Measurements from ENCODE around the gene NTM. TPM values are rescaled to one million over a fixed set of nuclear protein-coding genes. Genes with fewer than 3 reads are reported as not detected.

Gene NTM
- total RNA-seq, 4 donors from 2014 or later, result 1.4 to 2.8 (median 1.7) TPM

- H3K9me3 ChIP-seq, result no peaks in the 10 kb centered on the region
- H3K4me1 ChIP-seq, result peaks cover 0 to 5% (median 0%) of the 10 kb centered on the region in 4 donors
- H3K27ac ChIP-seq, result no peak overlapping the region
- TF ChIP-seq POLR2A (IDR thresholded peaks at IDR 0.05), result no peak
- TF ChIP-seq CTCF (IDR thresholded peaks at IDR 0.05), result no peak
- H3K4me3 ChIP-seq, result no peak overlapping the region
- H3K27me3 ChIP-seq, result no peaks in the 10 kb centered on the region
- no peaks in the 10 kb centered on the region for H3K36me3 ChIP-seq
- DNase-seq, result no peak
Observed at GRCh38 chr11:131685206-131685605, 314.8 kb downstream of the NTM start.

GRCh38 chr11:131685906-131686305 lies 315.5 kb downstream of the NTM start:
- H3K36me3 ChIP-seq, result no peaks in the 10 kb centered on the region
- H3K27me3 ChIP-seq, result no peaks in the 10 kb centered on the region
- no peak overlapping the region for H3K4me3 ChIP-seq
- DNase-seq, result no peak
- TF ChIP-seq CTCF (IDR thresholded peaks at IDR 0.05) (no peak), POLR2A (IDR thresholded peaks at IDR 0.05) (no peak)
- peaks cover 0 to 5% (median 0%) of the 10 kb centered on the region in 4 donors for H3K4me1 ChIP-seq
- no peak overlapping the region for H3K27ac ChIP-seq
- no peaks in the 10 kb centered on the region for H3K9me3 ChIP-seq

- TF ChIP-seq POLR2A (IDR thresholded peaks at IDR 0.05), result no peak
- no peak for TF ChIP-seq CTCF (IDR thresholded peaks at IDR 0.05)
- DNase-seq, result no peak
- Histone ChIP-seq H3K27me3 (no peaks in the 10 kb centered on the region), H3K27ac (no peak overlapping the region), H3K4me1 (peaks cover 0 to 5% (median 0%) of the 10 kb centered on the region in 4 donors), H3K36me3 (no peaks in the 10 kb centered on the region), H3K4me3 (no peak overlapping the region), H3K9me3 (no peaks in the 10 kb centered on the region)
Observed at GRCh38 chr11:131686836-131687235, 316.4 kb downstream of the NTM start.

GRCh38 chr11:131687291-131688047 lies 317.1 kb downstream of the NTM start:
- H3K4me1 ChIP-seq, result peaks cover 0 to 5% (median 0%) of the 10 kb centered on the region in 4 donors
- TF ChIP-seq CTCF (IDR thresholded peaks at IDR 0.05) (no peak), POLR2A (IDR thresholded peaks at IDR 0.05) (no peak)
- no peak for DNase-seq
- H3K36me3 ChIP-seq, result no peaks in the 10 kb centered on the region
- no peaks in the 10 kb centered on the region for H3K9me3 ChIP-seq
- H3K4me3 ChIP-seq, result no peak overlapping the region
- no peaks in the 10 kb centered on the region for H3K27me3 ChIP-seq
- H3K27ac ChIP-seq, result no peak overlapping the region

GRCh38 chr11:131688048-131688693 lies 317.8 kb downstream of the NTM start:
- Histone ChIP-seq H3K36me3 (no peaks in the 10 kb centered on the region), H3K4me1 (peaks cover 0 to 5% (median 0%) of the 10 kb centered on the region in 4 donors), H3K27me3 (no peaks in the 10 kb centered on the region), H3K4me3 (no peak overlapping the region), H3K9me3 (no peaks in the 10 kb centered on the region), H3K27ac (no peak overlapping the region)
- peak in 1 of 3 donors; percentile 63 for DNase-seq
- TF ChIP-seq POLR2A (IDR thresholded peaks at IDR 0.05) (no peak), CTCF (IDR thresholded peaks at IDR 0.05) (peak in 5 of 6 experiments; percentile 21 to 51 (median 49))

Measured in Peyer's patch (tissue), 4 donors.